AG09309 (cell line): Measurements from ENCODE around the gene CCDC86.
A peak's percentile ranks its signal among the peaks of the same experiment; 100 is the strongest.

Experiments used
- DNase-seq: peaks from one replicate; pipeline ENCODE4 v3.0.0-alpha.2; 2010; ENCODE audit warnings: low read depth
- H3K4me3 ChIP-seq: 2 replicates; pipeline ENCODE4 v1.5.1; 2011; ENCODE audit warnings: mild to moderate bottlenecking, low read depth, low read length, moderate library complexity; ENCODE audit not compliant: control insufficient read depth
- CTCF ChIP-seq: IDR thresholded peaks from 2 replicates; pipeline ENCODE4 v1.5.1; 2011; ENCODE audit warnings: mild to moderate bottlenecking, low read depth, low read length, inconsistent platforms; ENCODE audit not compliant: insufficient read depth, control insufficient read depth; ENCODE audit errors: missing control alignments

CCDC86 gene

GRCh38 chr11:60870276-60870675, 28.4 kb downstream of the CCDC86 start:
- no peak for TF ChIP-seq CTCF
- DNase-seq = no peak
- no peak overlapping the region for H3K4me3 ChIP-seq

- no peak for TF ChIP-seq CTCF
- DNase-seq = no peak
- H3K4me3 ChIP-seq = no peak overlapping the region
These were observed 28.9 kb downstream of the CCDC86 start for GRCh38 chr11:60870733-60871377.

GRCh38 chr11:60871378-60872061, 29.6 kb downstream of the CCDC86 start:
- no peak for DNase-seq
- TF ChIP-seq CTCF = peak; percentile 28
- H3K4me3 ChIP-seq = no peak overlapping the region

- no peak for TF ChIP-seq CTCF
- no peak for DNase-seq
- H3K4me3 ChIP-seq = no peak overlapping the region
These were observed 30.4 kb downstream of the CCDC86 start for GRCh38 chr11:60872124-60872960.

- peak; percentile 34 for DNase-seq
- no peak overlapping the region for H3K4me3 ChIP-seq
- TF ChIP-seq CTCF = no peak
These were observed 31.1 kb downstream of the CCDC86 start for GRCh38 chr11:60872961-60873524.

- TF ChIP-seq CTCF = no peak
- H3K4me3 ChIP-seq = no peak overlapping the region
- DNase-seq = no peak
These were observed 31.6 kb downstream of the CCDC86 start for GRCh38 chr11:60873533-60873932.
